Frontal cortex (tissue), 4 donors: ENCODE results near the gene SBF2. TPM values are rescaled to one million over a fixed set of nuclear protein-coding genes. Genes with fewer than 3 reads are reported as not detected.

Experiments used
- DNase-seq, 2 donors: peaks; one replicate each; pipeline ENCODE4 v3.0.0; 2012; ENCODE audit warnings: low spot score in 2 of 2
- FAIRE-seq: peaks from 2 replicates; lab custom pipeline; 2012; peaks lifted over from hg19 to GRCh38; lab: Jason Lieb, UNC
- total RNA-seq: library from RNA; depleted of rRNA; stranded (reverse); fragments of >200 nt; gene quantifications from one replicate; pipeline ENCODE4 v1.2.3, GENCODE V29; 2014
- donor health status: control.
- donor health status: control.
- donor health status: control.

SBF2 gene
- total RNA-seq, 1 donor from 2014 or later = 104 TPM

DNA sequence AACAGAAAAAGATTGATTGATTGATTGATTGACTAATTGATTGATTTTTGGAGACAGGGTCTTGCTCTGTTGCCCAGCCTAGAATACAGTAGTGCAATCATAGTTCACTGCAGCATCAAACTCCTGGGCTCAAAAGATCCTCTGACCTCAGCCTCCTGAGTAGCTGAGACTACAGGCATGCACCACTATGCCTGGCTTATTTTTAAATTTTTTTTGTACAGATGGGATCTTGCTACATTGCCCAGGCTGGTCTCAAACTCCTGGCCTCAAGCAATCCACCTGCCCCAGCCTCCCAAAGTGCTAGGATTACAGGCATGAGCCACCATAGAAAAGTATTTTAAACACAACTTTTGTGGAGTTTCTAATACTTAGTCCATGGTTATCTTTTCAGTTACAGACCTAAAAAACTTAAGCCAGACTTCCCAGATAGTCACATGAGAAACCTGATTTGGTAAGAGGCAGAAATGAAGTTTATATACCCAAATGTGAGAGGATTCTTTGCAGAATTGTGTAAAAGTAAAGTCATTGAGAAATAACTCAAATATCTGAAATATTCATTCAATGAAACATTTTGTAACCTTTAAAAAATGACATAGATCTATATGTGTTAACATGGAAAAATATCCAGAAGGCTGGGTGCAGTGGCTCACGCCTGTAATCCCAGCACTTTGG, 443.7 kb downstream of the SBF2 start:
- no peak for DNase-seq
- no peak for FAIRE-seq

DNA sequence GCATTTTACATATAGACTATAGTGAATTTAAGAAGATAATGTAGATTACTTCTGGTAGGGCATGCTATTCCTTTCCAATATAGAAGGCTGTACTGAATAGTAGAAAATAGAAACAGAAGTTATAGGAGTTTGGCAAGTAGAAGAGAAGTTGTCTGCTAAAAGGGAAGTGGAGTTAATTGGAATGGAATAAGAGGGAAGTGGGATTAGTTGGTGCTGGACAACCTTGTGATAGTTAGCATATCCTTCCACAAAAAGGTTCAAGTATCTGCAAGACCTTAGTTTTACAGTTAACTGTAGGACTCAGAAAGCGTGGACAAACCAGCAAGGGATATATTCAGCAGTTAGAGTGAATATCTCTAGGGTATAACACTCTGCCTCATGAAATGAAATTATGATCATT, 444.6 kb downstream of the SBF2 start:
- FAIRE-seq (no peak), DNase-seq (no peak)

DNA sequence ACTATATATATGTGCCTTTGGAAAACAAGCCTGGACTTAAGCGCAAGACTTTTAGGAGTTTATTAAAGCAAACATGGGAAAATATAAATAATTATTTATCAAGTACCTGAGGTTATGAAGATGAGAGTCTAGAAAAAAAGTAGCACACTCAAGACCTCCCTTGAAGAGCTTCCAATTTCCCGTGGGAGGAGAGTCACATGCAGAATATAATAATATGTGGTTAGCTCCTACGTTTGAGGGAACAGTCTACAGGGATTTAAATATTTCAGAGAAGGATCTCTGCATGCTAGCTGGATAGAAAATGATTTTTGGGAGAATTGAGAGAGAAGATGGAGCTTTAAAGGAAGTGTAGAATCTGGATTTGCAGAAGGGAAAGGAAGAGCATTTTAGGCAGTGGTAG, 446.4 kb downstream of the SBF2 start:
- FAIRE-seq (no peak), DNase-seq (no peak)

DNA sequence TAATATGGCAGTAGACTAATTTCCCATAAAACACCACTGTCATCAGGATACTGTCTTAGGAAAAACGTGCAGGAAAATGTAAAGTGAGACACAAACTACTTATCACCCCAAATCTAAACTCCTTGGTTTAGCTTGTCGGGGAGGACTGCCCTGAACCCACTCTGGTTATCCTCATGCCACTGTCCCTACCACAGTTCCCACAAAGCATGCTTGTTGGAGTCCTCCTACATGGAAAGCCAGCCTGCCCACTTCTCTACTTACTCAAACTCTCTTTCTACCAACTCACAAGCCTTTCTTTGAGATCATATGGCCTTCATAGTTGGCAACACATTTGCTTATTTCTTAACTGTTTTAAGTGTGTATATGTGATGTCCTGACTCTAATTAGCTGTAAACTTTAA, 451.1 kb downstream of the SBF2 start:
- FAIRE-seq (no peak), DNase-seq (no peak)

DNA sequence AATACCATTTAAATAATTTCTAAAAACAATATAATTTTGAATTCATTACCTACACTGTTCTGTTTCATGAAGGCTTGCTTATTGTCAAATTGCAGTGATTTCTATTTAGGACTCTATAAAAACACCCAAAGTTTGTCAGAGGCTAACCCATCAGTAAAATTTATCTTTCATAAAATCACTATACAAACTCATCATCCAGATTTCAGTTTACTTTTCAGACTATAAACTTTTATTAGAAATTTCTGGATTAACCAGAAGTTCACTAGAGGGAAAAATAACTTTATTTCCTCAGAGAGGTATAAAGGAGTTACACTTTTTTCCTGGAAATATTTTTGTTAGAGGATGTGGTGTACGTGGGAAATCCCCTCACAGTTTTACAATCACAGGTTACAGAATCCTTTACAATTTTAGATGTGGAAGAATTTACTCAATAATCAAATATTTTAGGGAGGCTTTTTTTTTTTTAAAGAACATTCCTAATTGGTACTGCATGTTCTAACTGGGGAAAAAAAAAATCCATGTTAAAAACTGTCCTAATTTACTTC, 453.5 kb downstream of the SBF2 start:
- no peak for DNase-seq
- FAIRE-seq = no peak

DNA sequence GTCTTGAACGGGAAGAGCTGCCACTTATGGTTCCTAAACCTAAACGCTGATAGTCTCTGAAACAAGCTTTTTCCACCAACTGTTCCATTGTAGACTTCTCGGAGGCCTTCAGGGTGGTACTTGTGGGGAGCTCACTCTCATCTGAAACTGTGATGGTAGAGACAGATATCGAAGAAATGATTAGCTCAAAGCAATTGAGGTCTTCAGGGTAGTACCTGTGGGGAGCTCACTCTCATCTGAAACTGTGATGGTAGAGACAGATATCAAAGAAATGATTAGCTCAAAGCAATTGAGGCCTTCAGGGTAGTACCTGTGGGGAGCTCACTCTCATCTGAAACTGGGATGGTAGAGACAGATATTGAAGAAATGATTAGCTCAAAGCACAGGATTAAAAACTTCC, 454.5 kb downstream of the SBF2 start:
- DNase-seq (no peak), FAIRE-seq (no peak)

DNA sequence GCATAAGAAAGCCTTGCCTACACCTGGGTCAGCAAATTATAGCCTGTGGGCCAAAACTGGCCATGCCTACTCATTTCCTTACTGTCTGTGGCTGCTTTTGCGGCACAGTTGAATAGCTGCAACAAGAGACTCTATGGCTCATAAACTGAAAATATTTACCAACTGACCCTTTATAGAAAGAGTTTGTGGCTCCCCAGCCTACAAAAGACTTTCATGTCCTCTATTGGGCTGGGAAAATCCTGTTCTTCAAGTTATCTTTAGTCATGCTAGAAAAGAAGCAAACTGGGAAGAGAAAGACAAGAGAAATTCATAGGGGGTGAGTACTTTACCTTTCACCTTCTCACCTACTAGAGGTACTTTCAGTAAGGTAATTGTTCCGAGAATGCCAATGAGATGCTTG, 455.1 kb downstream of the SBF2 start:
- DNase-seq = no peak
- FAIRE-seq = no peak

DNA sequence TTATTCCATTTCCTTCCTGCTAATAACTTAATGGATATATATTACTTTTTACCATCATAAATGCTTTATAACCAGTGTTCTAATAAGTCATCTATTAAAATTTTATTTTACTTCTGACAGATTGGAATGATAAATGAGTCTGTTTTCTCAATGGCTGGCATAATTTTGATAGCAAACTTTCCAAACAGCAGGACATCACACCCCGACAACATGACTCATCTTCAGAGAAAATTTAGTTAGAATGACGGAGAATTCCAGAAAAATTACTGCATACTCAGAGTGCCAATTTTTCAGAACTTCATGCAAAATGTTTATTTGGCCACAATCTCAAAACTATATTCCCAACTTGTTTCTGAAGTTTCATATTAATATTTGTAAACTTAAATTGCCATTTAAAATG, 455.8 kb downstream of the SBF2 start:
- no peak for FAIRE-seq
- no peak for DNase-seq

DNA sequence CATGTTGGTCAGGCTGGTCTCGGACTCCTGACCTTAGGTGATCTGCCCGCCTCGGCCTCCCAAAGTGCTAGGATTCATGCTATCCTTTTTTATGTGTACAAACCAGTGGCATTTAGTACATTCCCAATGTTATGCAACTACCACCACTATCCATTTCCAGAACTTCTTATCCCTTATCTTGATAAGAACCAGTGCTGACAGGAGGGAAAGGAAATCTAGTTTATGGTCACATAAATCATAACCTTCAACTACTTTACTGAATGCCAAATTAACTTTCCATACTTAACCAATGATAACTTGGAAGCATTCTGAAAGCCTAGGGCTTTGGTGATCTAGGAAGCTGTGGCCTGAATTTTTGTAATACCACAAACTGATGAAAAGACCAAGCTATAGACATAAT, 459.7 kb downstream of the SBF2 start:
- DNase-seq (no peak), FAIRE-seq (no peak)

DNA sequence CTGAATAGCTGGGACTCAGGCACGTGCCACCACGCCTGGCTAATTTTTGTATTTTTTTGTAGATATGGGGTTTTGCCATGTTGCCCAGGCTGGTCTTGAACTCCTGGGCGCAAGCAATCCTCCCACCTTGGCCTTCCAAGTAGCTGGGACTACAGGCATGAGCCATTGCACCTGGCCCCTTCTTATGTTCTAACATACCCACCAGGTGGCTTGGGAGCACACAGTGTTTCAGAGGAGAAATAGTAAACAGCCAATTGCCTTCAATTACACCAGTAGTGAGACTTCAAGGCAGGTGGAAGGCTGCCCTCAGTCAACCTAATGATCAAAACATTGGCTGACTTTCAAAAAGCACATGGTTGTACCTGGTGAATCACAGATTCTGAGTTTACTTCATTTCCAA, 462.9 kb downstream of the SBF2 start:
- DNase-seq (no peak), FAIRE-seq (no peak)

DNA sequence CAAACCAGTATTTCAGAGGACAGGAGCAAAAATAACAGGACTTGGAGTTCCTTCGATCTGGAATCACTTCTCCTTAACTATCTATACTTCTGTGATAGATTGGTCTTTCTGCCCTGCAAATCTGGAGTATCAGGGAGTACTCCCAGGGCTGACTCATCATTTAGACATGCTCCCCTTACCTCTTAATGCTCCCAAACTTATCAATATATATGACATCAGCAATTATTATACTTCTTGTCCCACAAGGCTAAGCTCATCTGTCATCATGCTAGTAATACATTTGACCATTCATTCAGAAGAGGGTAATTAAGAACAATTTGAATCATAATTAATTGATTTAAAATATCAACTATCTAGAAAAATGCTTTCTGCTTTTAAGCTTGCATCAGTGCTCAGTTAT, 466.3 kb downstream of the SBF2 start:
- no peak for DNase-seq
- FAIRE-seq = no peak

DNA sequence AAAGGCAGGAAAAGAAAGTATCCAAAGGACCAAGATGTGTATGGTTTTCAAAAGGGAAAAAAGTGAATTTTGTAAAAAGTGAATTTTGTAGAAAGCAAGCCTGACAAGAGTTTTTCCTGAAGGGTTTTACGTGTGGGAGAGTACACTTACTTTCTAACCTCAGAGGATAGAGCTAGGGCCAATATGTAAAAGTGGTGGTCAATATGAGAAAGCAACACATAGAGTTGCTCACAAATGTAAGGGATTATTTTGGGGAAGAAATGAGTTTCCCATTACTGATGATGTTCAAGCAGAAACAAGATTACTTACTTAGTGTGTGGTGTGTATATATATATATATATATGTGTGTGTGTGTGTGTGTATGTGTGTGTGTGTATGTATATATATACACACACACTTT, 467.6 kb downstream of the SBF2 start:
- DNase-seq (no peak), FAIRE-seq (no peak)

DNA sequence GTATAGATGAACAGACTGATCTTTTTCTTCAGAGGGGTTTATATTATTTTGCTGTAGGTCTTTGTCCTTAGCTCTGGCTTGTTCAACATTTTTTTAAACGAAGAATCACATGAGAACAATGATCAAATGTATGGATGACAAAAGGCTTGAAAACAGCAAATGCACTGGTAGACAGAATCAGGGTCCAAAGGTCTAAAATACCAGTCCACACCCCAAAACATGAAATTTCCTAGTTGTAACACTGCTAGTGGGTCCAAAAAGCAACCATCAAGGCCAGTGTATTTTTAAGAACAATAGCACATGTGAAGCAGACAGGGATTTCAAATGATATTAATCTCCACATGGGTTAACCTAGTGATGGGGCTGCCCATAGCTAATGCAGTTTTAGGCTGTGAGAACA, 468.1 kb downstream of the SBF2 start:
- DNase-seq (no peak), FAIRE-seq (no peak)

DNA sequence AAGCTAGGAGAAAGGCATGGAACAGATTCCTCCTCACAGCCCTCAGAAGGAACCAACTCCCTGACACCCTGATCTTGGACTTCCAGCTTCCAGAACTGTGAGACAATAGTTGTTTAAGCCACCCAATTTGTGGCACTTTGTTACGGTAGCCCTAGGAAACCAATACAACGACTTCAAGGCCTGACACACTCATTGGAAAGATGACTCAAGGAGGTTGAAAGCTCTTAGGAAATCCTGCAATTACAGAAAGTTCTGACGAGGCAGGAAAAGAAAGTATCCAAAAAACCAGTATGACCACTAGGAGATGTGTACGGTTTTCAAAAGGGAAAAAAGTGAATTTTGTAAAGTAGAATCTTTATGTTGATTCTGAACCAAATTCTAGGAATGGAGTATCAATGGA, 468.7 kb downstream of the SBF2 start:
- no peak for FAIRE-seq

DNA sequence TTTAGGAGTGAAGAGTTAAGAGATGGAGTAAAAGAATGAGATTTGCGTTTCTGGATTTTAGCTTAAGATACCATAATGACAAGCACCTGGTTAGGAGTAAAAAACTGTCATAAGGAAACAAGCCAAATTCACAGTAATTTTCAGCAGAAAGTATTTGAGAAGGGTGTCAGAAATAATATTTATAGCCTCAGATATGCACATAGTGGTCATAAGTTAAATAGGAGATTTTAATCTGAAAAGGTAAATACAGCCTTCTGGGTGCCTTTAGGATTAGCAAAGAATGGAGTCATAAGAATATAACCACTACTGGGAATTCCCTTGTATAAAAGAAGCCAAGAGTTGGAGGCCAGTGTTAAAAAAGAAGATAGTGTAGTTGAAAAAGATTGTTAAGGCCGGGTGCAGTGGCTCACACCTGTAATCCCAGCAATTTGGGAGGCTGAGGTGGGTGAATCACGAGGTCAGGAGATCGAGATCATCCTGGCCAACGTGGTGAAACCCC, 470.1 kb downstream of the SBF2 start:
- FAIRE-seq (no peak), DNase-seq (no peak)

More for the DNA sequence above, 468.7 kb downstream of the SBF2 start:
- DNase-seq = no peak

DNA sequence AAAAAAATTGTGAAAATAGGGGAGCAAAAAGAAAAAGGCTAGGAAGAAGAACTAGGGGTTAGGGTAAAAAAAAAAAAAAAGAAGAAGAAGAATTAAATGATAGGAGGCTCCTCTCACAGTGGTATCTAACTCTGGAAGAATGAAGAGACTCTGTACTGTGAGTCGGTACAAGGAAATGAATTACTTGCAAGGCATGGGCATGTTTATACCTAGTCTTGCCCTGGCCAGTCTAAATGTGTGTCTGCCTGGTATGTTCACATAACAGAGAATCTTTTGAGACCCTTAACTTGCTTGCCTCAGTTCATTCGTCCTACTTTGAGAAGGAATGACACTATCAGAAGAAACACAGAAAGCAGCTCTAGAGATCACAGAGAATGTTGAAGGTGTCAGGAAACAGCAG, 470.6 kb downstream of the SBF2 start:
- no peak for FAIRE-seq
- no peak for DNase-seq

DNA sequence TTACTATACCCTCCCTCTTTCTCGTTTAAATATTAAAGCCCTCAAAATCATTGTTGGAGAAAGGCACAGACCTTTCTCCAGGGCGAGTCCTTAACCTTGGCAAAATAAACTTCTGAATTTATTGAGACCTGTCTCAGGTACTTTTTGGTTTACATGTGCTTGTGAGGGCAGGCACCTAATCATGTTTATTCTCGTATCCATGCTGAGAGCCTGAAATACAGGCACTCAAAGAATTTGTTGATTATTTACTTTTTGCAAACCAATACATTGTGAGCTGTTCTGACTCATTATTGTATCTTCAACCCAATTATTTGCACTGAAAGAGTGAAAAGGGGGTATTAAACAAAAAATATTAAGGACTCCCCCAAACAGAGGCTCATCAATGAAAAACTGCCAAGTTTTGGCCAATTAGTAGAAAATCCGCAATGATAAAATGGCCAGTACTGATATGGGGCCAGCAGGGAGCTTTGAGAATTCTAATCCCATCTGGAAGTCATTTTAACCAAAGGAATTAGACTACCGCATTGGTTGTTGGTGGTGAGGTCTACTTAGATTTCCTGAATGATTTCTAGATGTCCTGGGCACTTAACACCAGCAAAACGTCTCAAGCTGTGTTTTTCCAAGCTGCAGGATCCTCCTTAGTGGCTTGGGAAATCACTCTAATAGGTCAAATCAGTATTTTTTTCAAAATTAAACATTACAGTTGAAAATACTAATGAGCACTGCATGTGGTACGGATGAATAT, 472.8 kb downstream of the SBF2 start:
- no peak for FAIRE-seq
- DNase-seq = no peak

DNA sequence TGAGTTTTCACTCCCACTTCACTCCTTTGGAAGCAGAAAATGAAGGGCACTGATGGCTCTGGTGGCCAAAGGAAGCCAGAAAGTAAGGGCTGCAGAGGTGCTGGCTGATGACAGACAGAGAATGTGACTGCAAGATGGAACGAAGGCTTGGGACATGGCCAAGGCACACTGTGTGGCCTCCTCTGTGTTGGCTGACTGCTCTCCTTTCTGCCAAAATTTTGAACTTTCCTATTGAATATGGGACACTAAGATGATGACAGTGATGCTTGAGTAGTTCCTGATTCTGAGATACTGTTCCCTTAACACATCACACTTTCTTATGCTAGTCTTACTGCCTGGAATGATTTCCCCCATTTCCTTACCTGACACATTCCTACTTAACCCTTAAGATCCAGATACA, 473.8 kb downstream of the SBF2 start:
- FAIRE-seq = no peak
- DNase-seq = no peak

DNA sequence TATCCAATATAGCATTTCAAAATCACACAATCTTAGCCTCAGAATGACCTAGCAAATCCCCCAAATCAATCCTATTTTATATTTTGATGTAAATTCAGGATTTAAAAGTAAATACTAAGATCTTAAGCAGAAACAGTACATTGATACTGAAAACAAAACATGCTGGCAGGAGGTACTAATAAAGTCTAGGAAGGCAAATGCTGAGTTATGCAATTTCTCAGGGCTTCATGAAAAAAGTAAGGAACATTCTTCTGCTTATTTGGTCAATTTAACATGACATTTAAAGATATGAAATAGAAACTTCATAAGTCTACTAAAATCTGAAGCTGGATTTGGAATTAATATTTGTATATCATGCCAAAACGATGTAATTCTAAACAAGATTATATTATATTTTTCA, 476.8 kb downstream of the SBF2 start:
- FAIRE-seq = no peak

DNA sequence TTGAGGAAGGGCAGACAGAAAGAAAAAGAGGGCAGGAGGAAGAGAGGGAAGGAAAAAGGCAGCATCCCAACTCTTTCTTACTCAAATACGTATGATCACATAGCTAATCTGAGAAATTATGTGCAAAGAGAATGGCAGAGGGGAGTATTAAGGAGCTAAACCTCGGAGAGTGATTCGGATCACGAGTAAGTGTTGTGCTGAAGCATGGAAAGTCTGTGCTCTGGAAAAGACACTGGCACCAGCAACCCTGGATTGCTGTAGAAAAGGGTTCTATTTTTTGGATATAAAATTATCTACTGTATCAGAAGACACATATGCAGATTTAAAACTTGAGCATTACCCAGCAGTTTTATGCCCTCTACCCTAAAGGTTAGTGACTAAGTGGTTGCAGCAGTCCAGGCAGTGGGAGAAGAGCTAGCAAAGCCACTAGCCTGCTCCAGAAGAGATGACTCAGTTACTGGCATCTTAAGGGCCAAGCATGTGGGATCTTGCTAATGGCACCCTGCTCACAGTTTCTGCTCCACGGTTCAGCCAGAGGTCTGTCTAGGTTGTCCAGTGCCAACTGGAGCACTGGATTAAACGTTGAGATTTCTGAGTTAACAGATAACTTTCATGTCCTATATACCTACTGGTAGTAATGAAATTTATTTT, 478.4 kb downstream of the SBF2 start:
- DNase-seq (no peak), FAIRE-seq (no peak)

More for the DNA sequence above, 476.8 kb downstream of the SBF2 start:
- DNase-seq = no peak

DNA sequence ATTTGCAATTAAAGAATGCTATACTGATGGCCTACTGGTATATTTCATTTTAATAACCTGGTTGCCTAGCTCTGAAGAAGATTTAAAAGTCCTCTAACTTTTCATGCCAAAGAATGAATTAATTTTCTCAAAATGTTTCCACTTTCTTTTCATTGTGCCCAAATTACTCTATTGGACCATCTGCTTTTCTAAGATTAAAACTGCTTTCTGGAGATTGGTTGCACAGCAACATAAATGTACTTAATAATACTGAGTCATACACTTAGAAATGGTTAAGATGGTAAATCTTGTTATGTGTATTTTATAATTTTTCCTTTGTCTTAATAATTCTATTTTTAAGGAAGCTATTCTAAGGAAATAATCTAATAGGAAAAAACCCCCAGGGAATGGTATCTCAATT, 479.9 kb downstream of the SBF2 start:
- no peak for DNase-seq

More for the DNA sequence above, 479.9 kb downstream of the SBF2 start:
- FAIRE-seq = peak; percentile 24
